AG10803 (cell line): ENCODE measurements around the gene PJVK.

Experiments used
- DNase-seq: peaks from one replicate; pipeline ENCODE4 v3.0.0; 2010; ENCODE audit warnings: low read depth
- H3K4me3 ChIP-seq: 2 replicates; pipeline ENCODE4 v1.5.1; 2011; ENCODE audit warnings: mild to moderate bottlenecking, low read length, control low read depth
- CTCF ChIP-seq: conservative IDR thresholded peaks from 2 replicates; pipeline ENCODE4 v1.5.1; 2011; ENCODE audit warnings: mild to moderate bottlenecking, low read length, control low read depth, inconsistent platforms

The PJVK gene

GRCh38 chr2:178510384-178510783 lies 59.2 kb downstream of the PJVK start:
- TF ChIP-seq CTCF: no peak
- no peak overlapping the region for H3K4me3 ChIP-seq
- no peak for DNase-seq
